GM23248 (cell line): Measurements from ENCODE around the gene CYP2C9. TPM values are rescaled to one million over a fixed set of nuclear protein-coding genes. Genes with fewer than 3 reads are reported as not detected.
"Not testable (repeated sequence)": the region's sequence is repeated elsewhere in the genome, so short reads cannot be mapped to it uniquely, and the experiment has no call there.

Experiments used
- DNase-seq: peaks from one replicate; pipeline ENCODE4 v3.0.0-alpha.2; 2015
- H2AFZ ChIP-seq: fragments of 200-600 bp; sonication (generic); 2 replicates; pipeline ENCODE4 v1.6.1; 2016; ENCODE audit warnings: antibody characterized with exemption
- H3F3A ChIP-seq: fragments of 200-600 bp; sonication (generic); 2 replicates; pipeline ENCODE4 v1.6.1; 2016; ENCODE audit warnings: mild to moderate bottlenecking, antibody characterized with exemption, mixed run types; ENCODE audit not compliant: insufficient read depth
- H3K27ac ChIP-seq: fragments of 200-600 bp; sonication (generic); 2 replicates; pipeline ENCODE4 v1.5.1; 2016; ENCODE audit warnings: mild to moderate bottlenecking
- H3K27me3 ChIP-seq: fragments of 200-600 bp; sonication (generic); replicated peaks from 2 replicates; pipeline ENCODE4 v1.6.1; 2016; ENCODE audit warnings: mild to moderate bottlenecking; ENCODE audit not compliant: insufficient read depth
- H3K36me3 ChIP-seq: fragments of 200-600 bp; sonication (generic); 2 replicates; pipeline ENCODE4 v1.6.1; 2016; ENCODE audit warnings: low read depth, mild to moderate bottlenecking
- H3K4me1 ChIP-seq: fragments of 200-600 bp; sonication (generic); 2 replicates; pipeline ENCODE4 v1.6.1; 2016; ENCODE audit warnings: mild to moderate bottlenecking; ENCODE audit not compliant: insufficient read depth
- H3K4me2 ChIP-seq: fragments of 200-600 bp; sonication (generic); one replicate; pipeline ENCODE4 v1.6.1; 2016; ENCODE audit warnings: mild to moderate bottlenecking; ENCODE audit not compliant: unreplicated experiment
- H3K4me3 ChIP-seq: fragments of 200-600 bp; sonication (generic); 2 replicates; pipeline ENCODE4 v1.5.1; 2016; ENCODE audit warnings: mild to moderate bottlenecking
- H3K79me2 ChIP-seq: fragments of 200-600 bp; sonication (generic); 2 replicates; pipeline ENCODE4 v1.6.1; 2016; ENCODE audit warnings: mild to moderate bottlenecking; ENCODE audit not compliant: insufficient read depth
- H3K9ac ChIP-seq: fragments of 200-600 bp; sonication (generic); 2 replicates; pipeline ENCODE4 v1.6.1; 2016; ENCODE audit warnings: mild to moderate bottlenecking
- H3K9me2 ChIP-seq: fragments of 200-600 bp; sonication (generic); 2 replicates; pipeline ENCODE4 v1.6.1; 2016; ENCODE audit warnings: mixed run types, mild to moderate bottlenecking, moderate library complexity; ENCODE audit not compliant: insufficient read depth
- H3K9me3 ChIP-seq: fragments of 200-600 bp; sonication (generic); one replicate; pipeline ENCODE4 v1.6.1; 2017; ENCODE audit warnings: low read depth
- H4K20me1 ChIP-seq: fragments of 200-600 bp; sonication (generic); 2 replicates; pipeline ENCODE4 v1.6.0; 2016; ENCODE audit not compliant: insufficient read depth
- EZH2 ChIP-seq: fragments of 200-600 bp; sonication (generic); IDR thresholded peaks from 2 replicates; pipeline ENCODE4 v1.6.1; 2018; ENCODE audit warnings: antibody characterized with exemption, mild to moderate bottlenecking; ENCODE audit not compliant: insufficient read depth, poor library complexity, severe bottlenecking
- EZH2phosphoT487 ChIP-seq: fragments of 200-600 bp; sonication (generic); IDR thresholded peaks from 2 replicates; pipeline ENCODE4 v1.6.1; 2018; ENCODE audit warnings: antibody characterized with exemption, moderate library complexity, mild to moderate bottlenecking, low read depth; ENCODE audit not compliant: insufficient read depth
- WGBS, 2 experiments: methylation state at CpG; one replicate each; pipeline ENCODE4 v1.1.6; 2015 to 2017; ENCODE audit warnings: low lambda C conversion rate in 2 of 2, low coverage in 1 of 2; ENCODE audit errors: missing lambda C conversion rate in 2 of 2; 5-methylcytosine and 5-hydroxymethylcytosine counted together
- in situ Hi-C: fragments of 300-500 bp; cut with MboI; formaldehyde crosslinking; loops from 2 replicates; pipeline ENCODE4 v1.15.0; 2020
- polyA plus RNA-seq: library from polyadenylated mRNA; unstranded; fragments of >200 nt; fragmentation: Nextera tagmentation; extraction: Ambion mirVana; gene quantifications from 2 replicates; pipeline ENCODE4 v1.2.1, GENCODE V29; 2016
- total RNA-seq: library from RNA; depleted of rRNA; stranded (reverse); fragments of >200 nt; shearing (Covaris generic); gene quantifications from 2 replicates; pipeline ENCODE4 v1.2.3, GENCODE V29; 2014; rRNA removed

The CYP2C9 gene
- total RNA-seq (not detected in 2 replicates), polyA plus RNA-seq (not detected in 2 replicates)

DNA sequence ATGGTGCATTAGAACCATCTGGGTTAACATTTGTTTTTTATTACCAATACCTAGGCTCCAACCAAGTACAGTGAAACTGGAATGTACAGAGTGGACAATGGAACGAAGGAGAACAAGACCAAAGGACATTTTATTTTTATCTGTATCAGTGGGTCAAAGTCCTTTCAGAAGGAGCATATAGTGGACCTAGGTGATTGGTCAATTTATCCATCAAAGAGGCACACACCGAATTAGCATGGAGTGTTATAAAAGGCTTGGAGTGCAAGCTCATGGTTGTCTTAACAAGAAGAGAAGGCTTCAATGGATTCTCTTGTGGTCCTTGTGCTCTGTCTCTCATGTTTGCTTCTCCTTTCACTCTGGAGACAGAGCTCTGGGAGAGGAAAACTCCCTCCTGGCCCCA, at the start of gene CYP2C9:
Gene CYP2C9 (plus strand): TSS at position 276 of the 400 bp plus-strand sequence. CDS start 25 bp downstream, at position 301.
- DNase-seq: no peak
- H4K20me1 ChIP-seq: no peaks in the 10 kb centered on the region
- H3K4me3 ChIP-seq: no peak within 1 kb of the TSS
- whole genome bisulfite sequencing, 2 experiments: 4 to 6% methylated on average over 2 of the region's 2 CpGs
- no peaks in the 10 kb centered on the region for H3K27me3 ChIP-seq
- H3F3A ChIP-seq: no peaks in the 10 kb centered on the region
- no peaks in the 10 kb centered on the region for H3K36me3 ChIP-seq
- H3K79me2 ChIP-seq: no peaks in the 10 kb centered on the region
- peaks cover 3% of the 10 kb centered on the region for H3K9me3 ChIP-seq
- H3K4me1 ChIP-seq: no peaks in the 10 kb centered on the region
- no peak within 1 kb of the TSS for H2AFZ ChIP-seq
- no peak within 1 kb of the TSS for H3K9ac ChIP-seq
- in situ Hi-C loops: no loop called here
- H3K9me2 ChIP-seq: no peaks in the 10 kb centered on the region
- no peak within 1 kb of the TSS for H3K4me2 ChIP-seq
- H3K27ac ChIP-seq: no peak within 1 kb of the TSS
- TF ChIP-seq EZH2phosphoT487 (no peak), EZH2 (no peak)

DNA sequence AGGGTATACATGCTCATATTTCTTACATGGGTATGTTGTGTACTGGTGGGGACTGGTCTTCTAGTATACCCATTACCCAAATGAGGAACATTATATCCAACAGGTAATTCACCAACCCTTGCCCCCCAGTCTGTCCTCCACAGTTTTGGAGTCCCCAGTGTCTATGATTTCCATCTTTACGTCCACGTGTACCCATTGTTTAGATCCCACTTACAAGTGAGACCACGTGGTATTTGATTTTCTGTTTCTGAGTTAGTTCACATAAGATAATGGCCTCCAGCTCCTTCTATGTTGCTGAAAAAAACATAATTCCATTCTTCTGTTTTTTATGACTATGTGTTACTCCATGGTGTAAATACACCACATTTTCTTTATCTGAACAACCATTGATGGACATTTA, 49.3 kb upstream of the CYP2C9 start:
- Histone ChIP-seq H3K9me3 (peaks cover 3% of the 10 kb centered on the region), H3F3A (no peaks in the 10 kb centered on the region)
- no peak for DNase-seq

GRCh38 chr10:94890264-94891022, 48.0 kb upstream of the CYP2C9 start:
- no peak overlapping the region for H3K27ac ChIP-seq
- H4K20me1 ChIP-seq: no peaks in the 10 kb centered on the region
- no peak overlapping the region for H3K4me3 ChIP-seq
- H3K79me2 ChIP-seq: no peaks in the 10 kb centered on the region
- H3K4me2 ChIP-seq: no peak overlapping the region
- DNase-seq: no peak
- H3K9ac ChIP-seq: no peak overlapping the region
- TF ChIP-seq EZH2 (no peak), EZH2phosphoT487 (no peak)
- H3K4me1 ChIP-seq: no peaks in the 10 kb centered on the region
- peaks cover 3% of the 10 kb centered on the region for H3K9me3 ChIP-seq
- H3F3A ChIP-seq: no peaks in the 10 kb centered on the region
- WGBS, 2 experiments: 49 to 66% methylated on average over 4 of the region's 4 CpGs
- H3K9me2 ChIP-seq: no peaks in the 10 kb centered on the region
- no peak overlapping the region for H2AFZ ChIP-seq
- no peaks in the 10 kb centered on the region for H3K27me3 ChIP-seq
- H3K36me3 ChIP-seq: no peaks in the 10 kb centered on the region
- in situ Hi-C loops: no loop called here

More for the DNA sequence above, 49.3 kb upstream of the CYP2C9 start:
- no peak for TF ChIP-seq EZH2phosphoT487
- no peak for TF ChIP-seq EZH2
- Histone ChIP-seq H3K9me2 (no peaks in the 10 kb centered on the region), H4K20me1 (no peaks in the 10 kb centered on the region), H3K4me3 (no peak overlapping the region), H3K27ac (no peak overlapping the region), H3K9ac (no peak overlapping the region), H2AFZ (no peak overlapping the region), H3K4me1 (no peaks in the 10 kb centered on the region), H3K27me3 (no peaks in the 10 kb centered on the region), H3K36me3 (no peaks in the 10 kb centered on the region), H3K79me2 (no peaks in the 10 kb centered on the region), H3K4me2 (no peak overlapping the region)
- in situ Hi-C loops: no loop called here
- 21 to 29% methylated on average over 3 of the region's 3 CpGs for WGBS, 2 experiments

GRCh38 chr10:94898414-94898813, 40.0 kb upstream of the CYP2C9 start:
- H3F3A ChIP-seq, H3K9ac ChIP-seq, H3K79me2 ChIP-seq, H3K4me3 ChIP-seq, H4K20me1 ChIP-seq, in situ Hi-C loops, H3K9me3 ChIP-seq, H3K36me3 ChIP-seq, H3K27ac ChIP-seq, H3K4me2 ChIP-seq, H3K9me2 ChIP-seq, H3K4me1 ChIP-seq, H3K27me3 ChIP-seq, DNase-seq, H2AFZ ChIP-seq: not testable (repeated sequence)
- WGBS, 2 experiments: 10 to 22% methylated on average over 7 of the region's 7 CpGs

DNA sequence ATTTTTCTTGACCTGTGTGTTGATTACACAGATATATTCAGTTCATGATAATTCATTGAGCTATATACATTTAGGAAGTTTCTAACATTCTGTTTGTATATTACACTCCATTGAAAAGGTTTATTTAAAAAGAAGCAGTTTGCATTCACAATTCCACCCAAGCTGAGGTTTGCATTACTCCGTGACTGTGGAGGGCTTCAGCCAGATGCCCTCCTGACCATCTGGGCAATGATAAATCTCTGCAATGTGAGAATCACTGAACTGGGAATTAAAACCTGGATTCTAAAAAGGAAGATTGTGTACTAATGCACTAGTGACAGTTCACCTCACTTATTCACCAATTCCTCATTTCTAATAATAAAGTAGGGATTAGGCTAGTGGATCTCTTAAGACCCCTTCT, 36.4 kb upstream of the CYP2C9 start:
- Histone ChIP-seq H3K9me2 (no peaks in the 10 kb centered on the region), H2AFZ (no peak overlapping the region), H3K27ac (no peak overlapping the region), H3K36me3 (no peaks in the 10 kb centered on the region), H4K20me1 (no peaks in the 10 kb centered on the region), H3K4me3 (no peak overlapping the region), H3K9ac (no peak overlapping the region), H3K4me1 (no peaks in the 10 kb centered on the region), H3K27me3 (no peaks in the 10 kb centered on the region), H3K4me2 (no peak overlapping the region), H3K79me2 (no peaks in the 10 kb centered on the region), H3K9me3 (no peaks in the 10 kb centered on the region), H3F3A (no peaks in the 10 kb centered on the region)
- in situ Hi-C loops: no loop called here
- TF ChIP-seq EZH2phosphoT487: no peak
- TF ChIP-seq EZH2: no peak
- DNase-seq: no peak
- WGBS, 2 experiments: 10 to 12% methylated on average over 1 of the region's 1 CpG
